GM04503 (cell line): ENCODE results near the gene KRTAP10-1.

ENCODE experiments used
- DNase-seq: peaks from one replicate; pipeline ENCODE4 v3.0.0-alpha.2; 2012; ENCODE audit warnings: low read depth

The KRTAP10-1 gene

DNA sequence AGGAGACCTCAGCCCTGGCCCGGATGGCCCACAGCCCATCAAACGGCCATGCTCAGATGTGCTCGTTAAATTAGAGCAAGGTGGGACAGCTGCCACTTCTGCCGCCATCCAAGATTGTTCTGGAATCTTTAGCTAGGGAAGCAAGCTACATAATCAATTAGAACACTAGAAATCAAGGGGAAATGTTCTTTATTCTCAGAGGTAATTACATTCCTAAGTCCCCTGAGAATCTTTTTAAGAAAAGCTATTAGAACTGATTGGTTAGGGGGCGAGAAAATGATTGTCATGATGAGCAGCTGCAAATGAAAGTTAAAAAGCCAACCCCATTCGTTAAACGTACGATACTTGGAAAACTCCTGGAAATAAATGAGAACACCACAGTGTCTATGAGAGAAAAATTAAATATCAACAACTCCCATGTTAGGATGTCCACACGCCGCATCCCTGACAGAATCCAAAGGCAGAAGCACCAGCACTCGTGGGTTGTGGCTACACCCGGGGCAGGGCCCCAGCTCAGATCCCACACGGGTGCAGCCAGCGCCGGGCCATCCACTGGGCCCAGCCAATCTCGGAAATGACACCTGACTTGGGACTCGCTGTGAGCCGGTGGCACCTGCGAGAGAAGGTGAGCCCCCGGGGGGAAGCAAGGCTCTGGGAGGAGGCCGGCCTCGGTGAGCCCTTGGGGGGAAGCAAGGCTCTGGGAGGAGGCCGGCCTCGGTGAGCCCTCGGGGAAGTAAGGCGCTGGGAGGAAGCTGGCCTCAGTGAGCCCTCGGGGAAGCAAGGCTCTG, 37.6 kb downstream of the KRTAP10-1 start:
- no peak for DNase-seq

DNA sequence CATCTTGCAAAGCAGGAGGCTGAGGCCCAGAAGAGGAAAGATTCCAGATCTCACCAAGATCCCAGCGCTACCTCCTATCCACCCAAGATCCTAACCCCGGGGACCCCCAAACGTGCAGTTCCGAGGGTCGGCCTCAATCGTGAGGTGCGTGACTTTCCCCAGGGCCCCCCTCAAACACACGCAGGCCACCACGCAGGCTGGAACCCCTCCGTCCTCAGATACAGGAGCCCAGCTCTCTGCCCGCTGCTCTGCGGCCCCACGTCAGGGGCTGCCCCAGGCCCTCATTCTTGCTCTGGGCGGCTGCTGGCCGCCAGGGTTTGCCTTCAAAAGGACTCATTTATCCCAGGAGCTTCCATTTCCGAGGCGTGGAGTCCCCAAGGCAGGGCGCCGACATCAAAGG, 39.9 kb downstream of the KRTAP10-1 start:
- DNase-seq: no peak

GRCh38 chr21:44499631-44500030, 40.4 kb downstream of the KRTAP10-1 start:
- DNase-seq: no peak

GRCh38 chr21:44499211-44499560, 40.8 kb downstream of the KRTAP10-1 start:
- no peak for DNase-seq

DNA sequence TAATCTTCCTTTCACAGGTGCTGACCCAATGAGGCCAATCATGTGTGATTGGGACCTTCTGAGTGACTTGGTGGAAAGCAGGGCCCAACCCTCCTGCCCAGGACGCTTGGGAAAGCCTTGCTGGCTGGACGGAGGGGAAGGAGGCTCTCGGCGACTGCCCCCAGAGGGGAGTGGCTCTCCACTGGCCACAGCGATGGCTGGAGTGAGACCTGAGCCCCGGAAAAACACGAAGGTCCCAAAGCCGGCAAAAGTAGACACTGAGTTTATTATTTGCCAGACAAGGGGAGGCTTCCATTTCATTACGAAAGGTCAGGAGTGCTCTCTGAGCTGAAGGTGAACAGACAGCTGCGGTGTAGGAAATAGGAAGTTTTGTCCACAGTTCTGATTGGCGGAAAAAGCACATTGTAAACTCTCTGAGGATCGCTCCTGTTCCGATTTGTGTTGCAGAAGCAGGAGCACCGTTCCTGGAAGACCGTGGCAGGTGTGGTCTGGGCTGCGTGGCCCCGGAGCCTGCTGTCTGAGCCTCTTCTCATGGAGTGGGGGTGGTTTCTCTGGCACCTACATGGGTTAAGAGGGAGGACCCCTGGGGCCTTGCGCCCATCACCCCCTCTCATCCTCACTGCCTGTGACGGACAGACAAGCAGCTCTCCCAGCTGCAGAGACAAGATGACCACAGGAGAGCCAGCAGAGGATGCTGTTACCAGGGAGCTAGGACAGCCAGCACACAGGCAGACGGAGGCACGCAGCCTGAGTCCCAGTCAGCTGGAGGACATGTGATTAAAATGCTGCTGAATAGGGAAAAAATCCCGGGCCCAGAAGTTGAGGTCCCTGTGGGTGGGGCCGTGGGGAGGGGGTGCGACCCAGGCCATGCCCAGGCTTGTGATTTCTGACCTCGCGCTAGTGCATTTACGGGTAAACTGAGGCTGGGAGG, 41.5 kb downstream of the KRTAP10-1 start:
- no peak for DNase-seq

- DNase-seq: no peak
Observed at GRCh38 chr21:44497703-44498126, 42.3 kb downstream of the KRTAP10-1 start.

- DNase-seq: no peak
Observed at GRCh38 chr21:44496564-44497550, 43.1 kb downstream of the KRTAP10-1 start.

GRCh38 chr21:44495611-44496563, 44.1 kb downstream of the KRTAP10-1 start:
- no peak for DNase-seq

DNA sequence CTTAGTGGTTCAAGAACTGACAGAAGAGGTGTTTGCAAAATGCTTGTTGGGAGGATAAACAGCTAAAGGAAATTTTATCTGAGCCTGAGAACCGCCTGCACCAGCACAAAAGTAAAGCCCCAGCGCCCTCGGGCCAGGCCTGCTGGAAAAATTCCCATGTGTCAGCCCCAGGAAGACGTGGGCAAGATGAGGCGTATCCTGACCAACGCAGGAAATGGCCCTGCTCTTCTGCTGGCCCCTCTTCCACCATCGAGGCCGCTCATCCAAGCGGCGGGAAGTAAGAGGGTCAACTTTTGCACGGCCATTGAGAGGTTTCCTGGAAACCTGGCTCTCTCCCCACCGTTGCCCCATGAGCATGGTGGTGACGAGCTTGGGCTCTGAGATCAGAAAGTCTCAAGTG, 45.0 kb downstream of the KRTAP10-1 start:
- no peak for DNase-seq

DNA sequence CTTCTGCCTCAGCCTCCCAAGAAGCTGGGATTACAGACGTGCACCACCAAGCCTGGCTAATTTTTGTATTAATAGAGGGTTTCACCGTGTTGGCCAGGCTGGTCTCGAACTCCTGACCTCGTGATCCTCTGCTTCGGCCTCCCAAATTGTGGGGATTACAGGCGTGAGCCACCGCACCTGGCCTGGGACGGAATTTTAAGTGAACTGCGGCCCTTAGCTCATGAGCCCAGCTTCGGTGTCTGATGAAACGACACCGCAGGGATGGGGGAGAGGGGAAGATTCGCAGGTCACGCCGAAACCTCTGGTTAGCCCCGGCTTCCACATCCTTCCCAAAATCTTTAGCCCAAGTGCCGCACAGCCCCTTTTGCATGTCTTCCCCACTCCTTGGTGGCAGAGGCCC, 45.6 kb downstream of the KRTAP10-1 start:
- DNase-seq: no peak

- no peak for DNase-seq
Observed at GRCh38 chr21:44492567-44493385, 47.2 kb downstream of the KRTAP10-1 start.

GRCh38 chr21:44490816-44491215, 49.2 kb downstream of the KRTAP10-1 start:
- no peak for DNase-seq

DNA sequence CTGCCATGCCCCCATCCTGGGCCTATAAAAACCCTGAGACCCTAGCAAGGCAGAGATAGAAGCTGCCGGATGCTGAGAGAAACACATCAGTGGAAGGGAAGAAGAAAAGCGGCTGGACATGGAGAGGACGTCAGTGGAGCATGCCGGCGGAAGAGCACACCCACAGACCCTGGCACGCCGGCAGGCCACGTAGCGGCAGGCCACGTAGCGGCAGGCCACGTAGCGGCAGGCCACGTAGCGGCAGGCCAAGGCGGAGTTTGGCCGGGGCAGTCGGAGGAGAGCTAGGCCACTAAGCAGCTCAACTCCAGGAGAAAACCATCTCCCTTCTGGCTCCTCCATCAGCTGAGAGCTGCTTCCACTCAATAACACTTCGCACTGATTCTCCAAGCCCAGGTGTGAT, 49.6 kb downstream of the KRTAP10-1 start:
- DNase-seq: no peak

GRCh38 chr21:44489962-44490361, 50.0 kb downstream of the KRTAP10-1 start:
- no peak for DNase-seq
